GM23338 (cell line): Measurements from ENCODE around the gene ISCU. TPM values are rescaled to one million over a fixed set of nuclear protein-coding genes. Genes with fewer than 3 reads are reported as not detected.

Experiments used
- ETS1 ChIP-seq: IDR thresholded peaks from 2 replicates; pipeline ENCODE4 v1.6.1; 2016; ENCODE audit warnings: antibody characterized with exemption
- EZH2 ChIP-seq: fragments of 200-600 bp; sonication (generic); IDR thresholded peaks from one replicate; pipeline ENCODE4 v1.8.0; 2017; ENCODE audit warnings: antibody characterized with exemption, mild to moderate bottlenecking, low read depth; ENCODE audit not compliant: unreplicated experiment
- EZH2phosphoT487 ChIP-seq: fragments of 200-600 bp; sonication (generic); IDR thresholded peaks from one replicate; pipeline ENCODE4 v1.8.1; 2018; ENCODE audit warnings: antibody characterized with exemption; ENCODE audit not compliant: unreplicated experiment
- NANOG ChIP-seq: IDR thresholded peaks from 2 replicates; pipeline ENCODE4 v1.6.1; 2016; ENCODE audit warnings: antibody characterized with exemption, borderline replicate concordance
- POLR2AphosphoS5 ChIP-seq: IDR thresholded peaks from 2 replicates; pipeline ENCODE4 v1.6.1; 2016; ENCODE audit warnings: antibody characterized with exemption, low read depth
- ZNF114 ChIP-seq: fragments of 250-450 bp; sonication (Bioruptor Pico); IDR thresholded peaks from 2 replicates; pipeline ENCODE4 v1.5.0; 2020; ENCODE audit warnings: mild to moderate bottlenecking, moderate library complexity
- ZNF462 ChIP-seq: fragments of 250-450 bp; sonication (Bioruptor Pico); IDR thresholded peaks from 2 replicates; pipeline ENCODE4 v1.5.0; 2020; ENCODE audit warnings: mild to moderate bottlenecking, moderate library complexity
- polyA plus RNA-seq: library from polyadenylated mRNA; unstranded; fragments of >200 nt; fragmentation: Nextera tagmentation; extraction: Ambion mirVana; gene quantifications from 2 replicates; pipeline ENCODE4 v1.2.1, GENCODE V29; 2016
- total RNA-seq: library from RNA; depleted of rRNA; stranded (reverse); fragments of >200 nt; shearing (Covaris generic); gene quantifications from 2 replicates; pipeline ENCODE4 v1.2.3, GENCODE V29; 2014
- TF ChIP-seq, protein P1 (sequence below), 2 experiments: fragments of 200-600 bp in 1 of 2; sonication (generic) in 1 of 2; conservative IDR thresholded peaks; 2 replicates each; pipeline versions ENCODE4 v1.5.1 to v1.6.1; 2016 to 2017; ENCODE audit warnings: antibody characterized with exemption in 2 of 2, low read depth in 2 of 2, mild to moderate bottlenecking in 2 of 2, moderate library complexity in 1 of 2

The ISCU gene
- total and polyA plus RNA-seq, 2 experiments from 2014 or later = 123 to 129 TPM

DNA sequence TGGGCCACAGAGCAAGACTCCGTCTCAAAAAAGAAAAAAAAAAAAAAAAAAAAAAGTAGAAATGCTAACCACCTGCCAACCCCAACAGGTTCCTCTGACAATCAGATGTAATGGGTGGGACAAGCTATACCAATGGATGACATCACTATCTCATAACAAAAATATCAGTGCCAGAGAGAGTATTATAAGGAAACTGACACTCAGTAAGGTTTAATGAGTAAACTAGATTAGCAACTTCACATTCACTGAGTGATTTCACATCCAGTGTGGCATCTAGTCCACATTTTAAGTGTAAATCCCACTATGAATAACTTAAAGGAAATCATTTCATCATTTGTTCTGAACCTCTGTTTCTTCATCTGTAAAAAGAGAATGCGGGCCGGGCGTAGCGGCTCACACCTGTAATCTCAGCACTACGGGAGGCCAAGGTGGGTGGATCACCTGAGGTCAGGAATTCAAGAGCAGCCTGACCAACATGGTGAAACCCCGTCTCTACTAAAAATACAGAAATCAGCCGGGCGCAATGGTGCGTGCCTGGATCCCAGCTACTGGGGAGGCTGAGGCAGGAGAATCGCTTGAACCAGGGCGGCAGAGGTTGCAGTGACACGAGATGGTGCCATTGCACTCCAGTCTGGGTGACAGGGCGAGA, 3.3 kb upstream of the ISCU start (continued):
- no peak for TF ChIP-seq ZNF462 (CRISPR knock-in tag)
- no peak for TF ChIP-seq EZH2phosphoT487
- no peak for TF ChIP-seq POLR2AphosphoS5
- TF ChIP-seq NANOG = no peak
- TF ChIP-seq, protein P1, sequence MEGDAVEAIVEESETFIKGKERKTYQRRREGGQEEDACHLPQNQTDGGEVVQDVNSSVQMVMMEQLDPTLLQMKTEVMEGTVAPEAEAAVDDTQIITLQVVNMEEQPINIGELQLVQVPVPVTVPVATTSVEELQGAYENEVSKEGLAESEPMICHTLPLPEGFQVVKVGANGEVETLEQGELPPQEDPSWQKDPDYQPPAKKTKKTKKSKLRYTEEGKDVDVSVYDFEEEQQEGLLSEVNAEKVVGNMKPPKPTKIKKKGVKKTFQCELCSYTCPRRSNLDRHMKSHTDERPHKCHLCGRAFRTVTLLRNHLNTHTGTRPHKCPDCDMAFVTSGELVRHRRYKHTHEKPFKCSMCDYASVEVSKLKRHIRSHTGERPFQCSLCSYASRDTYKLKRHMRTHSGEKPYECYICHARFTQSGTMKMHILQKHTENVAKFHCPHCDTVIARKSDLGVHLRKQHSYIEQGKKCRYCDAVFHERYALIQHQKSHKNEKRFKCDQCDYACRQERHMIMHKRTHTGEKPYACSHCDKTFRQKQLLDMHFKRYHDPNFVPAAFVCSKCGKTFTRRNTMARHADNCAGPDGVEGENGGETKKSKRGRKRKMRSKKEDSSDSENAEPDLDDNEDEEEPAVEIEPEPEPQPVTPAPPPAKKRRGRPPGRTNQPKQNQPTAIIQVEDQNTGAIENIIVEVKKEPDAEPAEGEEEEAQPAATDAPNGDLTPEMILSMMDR (conservative IDR thresholded peaks at IDR 0.05; ENCODE audit: low read depth in 2 of 2) = no peak
- TF ChIP-seq EZH2 = no peak
- no peak for TF ChIP-seq ZNF114 (CRISPR knock-in tag)
- TF ChIP-seq ETS1 = no peak
